Epithelial cell of prostate (primary cell): Measurements from ENCODE around the gene GHRL.

ENCODE experiments used
- DNase-seq: peaks from one replicate; pipeline ENCODE4 v3.0.0-alpha.2; 2011; ENCODE audit warnings: low read depth, low spot score
- H3K27ac ChIP-seq: fragments of 450-650 bp; 2 replicates; pipeline ENCODE4 v1.5.1; 2017; ENCODE audit warnings: mild to moderate bottlenecking

The GHRL gene, protein sequence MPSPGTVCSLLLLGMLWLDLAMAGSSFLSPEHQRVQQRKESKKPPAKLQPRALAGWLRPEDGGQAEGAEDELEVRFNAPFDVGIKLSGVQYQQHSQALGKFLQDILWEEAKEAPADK

DNA sequence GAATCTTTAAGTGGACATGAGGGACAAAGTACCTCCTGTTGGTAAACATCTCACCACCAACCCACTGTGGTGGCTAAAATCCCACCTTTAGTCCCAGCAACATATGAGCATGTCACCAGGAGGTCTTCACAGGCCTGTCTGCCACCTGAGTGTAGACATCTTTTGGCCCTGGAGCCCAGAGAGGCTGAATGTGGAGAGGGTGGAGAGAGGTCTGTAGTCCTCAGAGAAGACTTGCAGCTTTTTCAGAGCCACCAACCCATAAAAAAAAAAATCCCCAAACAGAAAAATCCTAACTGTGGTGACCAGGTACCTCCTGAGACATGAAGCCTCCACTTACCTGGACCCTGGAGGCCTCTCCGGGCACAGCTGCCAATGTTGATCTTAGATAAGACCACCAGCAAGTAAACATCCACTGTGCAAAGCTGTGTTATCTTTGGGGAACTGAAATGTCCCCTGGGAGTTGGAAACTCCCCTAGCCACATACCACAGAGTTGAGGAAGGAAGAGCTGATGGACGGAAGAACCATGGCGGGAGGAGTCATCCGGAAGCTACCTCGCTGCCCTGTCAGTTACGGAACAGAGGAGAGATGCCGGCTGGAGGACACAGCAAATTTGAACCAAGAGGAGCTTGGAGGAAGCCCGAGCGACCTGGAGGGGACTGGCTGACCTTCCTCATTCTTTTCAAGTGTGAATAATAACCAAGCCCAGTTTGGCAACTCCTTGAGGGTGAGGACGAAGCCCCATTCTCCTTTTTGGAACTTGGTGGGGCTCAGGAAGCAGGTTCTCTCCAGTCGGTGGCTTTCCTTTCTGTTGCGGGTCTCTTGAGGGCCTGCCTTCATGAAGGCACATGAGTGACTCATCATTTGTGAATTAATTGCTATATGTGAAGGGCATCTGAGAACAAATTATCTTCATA lies at the start of gene GHRL:
Gene GHRL (minus strand): TSS at position 443 of the 915 bp plus-strand sequence. CDS start 2,767 bp downstream, outside the sequence.
- no peak for DNase-seq
- H3K27ac ChIP-seq, result no peak within 1 kb of the TSS

DNA sequence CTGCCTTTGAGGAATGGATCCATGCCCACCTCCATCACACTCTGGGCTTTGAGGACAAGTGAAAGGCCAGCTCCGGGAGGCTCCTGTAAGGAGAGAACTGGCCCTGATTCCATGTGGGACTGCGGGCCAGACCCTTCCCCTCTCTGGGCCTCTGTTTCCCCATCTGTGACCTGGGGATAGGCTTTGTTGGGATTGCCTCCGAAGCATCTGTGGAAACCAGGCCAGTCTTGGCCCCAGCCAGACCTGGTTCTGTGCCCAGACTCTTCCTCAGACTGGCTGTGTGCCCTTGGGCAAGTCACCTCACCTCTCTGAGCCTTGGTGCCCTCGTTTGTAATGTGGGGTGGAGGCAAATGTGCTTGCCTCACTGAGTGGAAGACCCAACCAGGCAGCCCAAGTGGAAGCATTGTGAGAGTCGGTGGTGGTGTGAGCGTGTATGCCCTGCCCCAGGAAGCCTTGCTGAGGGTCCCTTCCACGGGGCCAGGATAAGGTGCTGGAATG lies 49.2 kb upstream of the GHRL start:
- no peak for DNase-seq
- H3K27ac ChIP-seq, result no peak overlapping the region

DNA sequence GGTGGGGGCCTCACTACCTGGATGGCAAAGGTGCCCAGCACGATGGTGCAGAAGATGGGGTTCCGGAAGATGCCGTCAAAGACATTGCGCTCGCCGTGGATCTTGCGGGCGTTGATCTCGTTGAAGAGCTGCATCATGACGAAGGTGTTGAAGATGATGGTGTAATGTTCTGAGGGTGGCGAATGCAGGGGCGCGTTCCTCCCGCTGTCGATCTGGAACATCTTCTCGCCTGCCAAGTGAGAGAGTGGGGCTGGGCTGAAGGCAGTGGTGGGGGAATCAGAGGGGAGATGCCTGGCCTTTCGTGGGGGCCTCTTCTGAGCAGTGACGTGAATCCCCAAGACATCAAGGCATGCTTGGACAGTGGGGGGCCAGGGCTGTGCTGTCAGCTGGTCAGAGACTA lies 47.7 kb upstream of the GHRL start:
- DNase-seq, result no peak
- no peak overlapping the region for H3K27ac ChIP-seq

DNA sequence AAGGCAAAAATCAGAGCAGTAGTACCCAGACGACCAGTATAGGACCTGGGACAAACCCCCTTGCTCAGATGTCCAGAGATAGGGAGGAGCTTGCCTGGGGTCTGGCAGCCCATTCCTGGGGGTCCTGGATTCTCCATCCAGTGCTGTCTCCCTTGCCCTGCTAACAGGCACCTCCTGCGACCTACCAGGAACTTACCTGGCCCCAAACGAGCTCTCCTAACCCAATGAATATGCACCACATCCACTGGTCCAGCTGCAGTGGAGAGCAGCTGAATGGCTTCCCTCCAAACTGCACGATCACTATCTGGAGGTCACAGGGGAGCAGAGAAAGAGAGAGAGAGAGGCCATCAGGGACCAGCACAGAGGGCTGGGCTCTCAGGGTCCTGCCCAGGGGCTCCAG lies 47.3 kb upstream of the GHRL start:
- no peak for DNase-seq
- no peak overlapping the region for H3K27ac ChIP-seq

DNA sequence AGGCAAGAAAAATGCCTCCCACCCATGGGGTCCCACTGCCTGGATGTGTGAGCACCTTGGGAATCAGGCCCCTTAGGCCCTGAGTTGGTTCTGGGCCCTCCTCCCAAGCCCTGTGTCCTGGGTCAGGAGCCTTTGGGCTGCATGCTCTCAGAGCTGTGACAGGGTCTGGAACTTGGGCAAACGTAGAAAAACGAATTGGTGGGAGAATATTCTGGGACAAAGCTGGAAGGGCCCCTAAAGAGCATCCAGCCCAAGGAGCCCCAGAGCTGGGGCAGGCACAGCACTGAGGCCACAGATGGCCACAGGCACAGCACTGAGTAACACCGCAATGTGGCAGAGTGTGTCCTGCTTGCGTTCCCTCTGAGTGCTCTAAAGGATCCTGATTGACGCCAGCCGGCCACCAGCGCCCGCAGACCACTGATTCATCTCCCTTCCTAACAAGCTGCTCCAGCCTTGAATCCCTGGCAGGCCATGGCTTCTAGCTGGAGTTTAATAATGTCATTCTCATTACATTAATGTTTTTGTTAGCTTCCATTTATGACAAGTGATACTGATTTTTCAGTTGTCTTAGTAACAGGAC lies 46.7 kb upstream of the GHRL start:
- no peak for DNase-seq
- H3K27ac ChIP-seq, result no peak overlapping the region

DNA sequence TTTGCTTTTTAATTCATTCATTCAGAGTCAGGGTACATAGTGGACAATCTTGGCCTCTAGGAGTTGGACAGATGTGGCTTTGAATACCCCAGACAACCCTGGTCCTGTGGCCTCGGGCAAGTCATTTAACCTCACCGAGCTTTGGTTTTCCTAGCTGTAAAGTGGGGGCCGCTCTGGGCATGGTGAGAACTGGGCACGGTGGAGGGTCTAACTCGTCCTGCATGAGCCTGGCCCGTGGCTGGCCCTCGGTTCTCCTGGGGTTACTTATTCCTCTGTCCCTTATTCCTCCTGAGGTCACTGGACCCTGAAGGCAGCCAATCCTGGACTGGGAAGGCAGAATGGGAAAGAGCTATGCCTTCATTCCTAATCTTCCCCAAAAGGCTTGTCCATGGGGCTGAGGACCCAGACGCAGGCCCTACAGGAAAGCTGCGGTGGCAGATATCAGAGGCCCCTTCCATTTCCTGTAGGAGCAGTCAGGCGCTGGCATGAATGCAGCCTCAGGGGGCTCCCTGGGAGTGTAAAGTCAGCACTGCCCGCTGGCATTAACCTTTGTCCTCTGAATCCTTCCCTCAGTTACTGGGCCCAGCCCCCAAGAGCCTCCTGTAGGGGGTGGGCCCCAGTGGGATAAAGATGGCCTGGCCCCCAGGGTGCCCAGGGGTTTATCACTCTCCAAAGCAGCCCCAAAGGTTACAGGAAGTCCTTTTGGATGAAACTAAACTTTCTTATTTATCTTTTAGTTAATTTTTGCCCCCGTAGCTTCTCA lies 46.0 kb upstream of the GHRL start:
- DNase-seq, result no peak
- no peak overlapping the region for H3K27ac ChIP-seq

DNA sequence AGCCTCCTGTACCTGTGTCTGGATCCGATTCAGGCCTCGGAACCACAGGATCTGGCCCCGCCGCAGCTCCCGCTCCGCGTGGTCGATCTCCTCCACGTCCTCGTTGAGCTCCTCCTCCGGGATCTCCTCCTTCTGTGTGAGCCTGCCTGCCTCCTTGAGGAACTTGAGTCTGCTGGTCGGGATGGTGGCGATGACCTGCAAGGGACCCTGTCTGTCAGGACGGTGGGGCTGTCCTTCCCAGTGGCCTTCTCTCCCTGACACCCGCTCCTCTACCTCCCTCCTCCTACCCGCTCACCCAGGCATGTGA lies 45.4 kb upstream of the GHRL start:
- DNase-seq, result no peak
- H3K27ac ChIP-seq, result no peak overlapping the region

DNA sequence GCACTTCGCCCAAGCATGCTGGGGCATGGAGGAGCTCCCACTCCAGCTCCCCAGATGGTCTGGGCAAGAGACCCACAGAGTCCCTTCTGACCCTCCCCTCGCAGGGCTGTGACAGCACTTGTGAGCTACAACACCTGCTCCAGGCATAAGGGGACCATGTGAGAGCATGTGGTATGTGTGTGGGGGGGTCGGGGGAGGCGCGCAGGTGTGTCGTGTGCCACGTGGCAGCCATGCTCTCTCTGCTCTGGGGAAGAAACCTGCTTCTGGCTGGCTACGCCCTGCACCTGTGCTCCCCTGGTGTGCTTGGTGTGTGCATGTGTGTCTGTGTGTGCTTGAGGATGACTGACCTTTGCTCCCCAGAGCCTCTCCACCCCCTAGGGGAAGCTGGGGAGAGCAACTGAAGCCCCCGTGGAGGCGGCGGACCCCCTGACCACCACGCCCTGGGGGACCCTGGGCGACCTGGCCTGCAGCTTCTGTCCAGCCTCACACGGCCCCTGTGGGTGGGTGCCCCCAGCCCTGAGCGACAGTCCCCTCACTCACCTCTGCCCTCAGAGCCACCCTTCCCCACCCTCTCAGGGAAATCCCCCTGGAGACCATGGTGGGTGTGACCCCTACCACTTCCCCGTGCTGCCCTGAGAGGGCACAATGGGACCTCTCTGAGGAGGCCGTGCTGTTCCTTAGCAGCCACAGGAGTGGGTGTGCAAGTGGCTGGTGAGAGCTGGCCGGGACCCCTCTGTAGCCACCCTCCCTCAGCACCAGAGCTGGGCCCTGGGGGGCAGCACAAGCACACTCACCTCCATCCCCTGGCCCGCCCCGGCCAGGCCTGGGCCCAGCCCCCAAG lies 44.8 kb upstream of the GHRL start:
- H3K27ac ChIP-seq, result no peak overlapping the region
- no peak for DNase-seq

DNA sequence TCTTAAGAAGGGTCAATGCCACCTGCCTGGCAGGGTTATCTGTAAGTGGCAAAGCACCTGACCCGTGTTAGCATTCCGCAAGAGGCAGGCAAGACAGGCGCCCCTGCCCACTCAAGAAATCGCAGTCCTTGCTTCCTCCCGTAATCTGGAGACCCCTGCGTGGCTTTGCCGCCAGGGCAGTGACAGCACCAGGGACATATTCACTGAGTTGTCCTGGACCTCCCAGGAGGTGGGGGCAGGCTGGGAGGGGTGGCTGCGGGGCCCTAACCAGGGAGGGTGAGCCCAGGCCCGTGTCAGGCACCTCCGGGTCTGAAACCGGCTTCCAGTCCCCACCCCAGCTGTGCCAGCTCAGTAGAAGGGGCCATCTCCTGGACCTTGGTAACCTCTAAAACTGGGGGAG lies 44.0 kb upstream of the GHRL start:
- no peak for DNase-seq
- no peak overlapping the region for H3K27ac ChIP-seq

DNA sequence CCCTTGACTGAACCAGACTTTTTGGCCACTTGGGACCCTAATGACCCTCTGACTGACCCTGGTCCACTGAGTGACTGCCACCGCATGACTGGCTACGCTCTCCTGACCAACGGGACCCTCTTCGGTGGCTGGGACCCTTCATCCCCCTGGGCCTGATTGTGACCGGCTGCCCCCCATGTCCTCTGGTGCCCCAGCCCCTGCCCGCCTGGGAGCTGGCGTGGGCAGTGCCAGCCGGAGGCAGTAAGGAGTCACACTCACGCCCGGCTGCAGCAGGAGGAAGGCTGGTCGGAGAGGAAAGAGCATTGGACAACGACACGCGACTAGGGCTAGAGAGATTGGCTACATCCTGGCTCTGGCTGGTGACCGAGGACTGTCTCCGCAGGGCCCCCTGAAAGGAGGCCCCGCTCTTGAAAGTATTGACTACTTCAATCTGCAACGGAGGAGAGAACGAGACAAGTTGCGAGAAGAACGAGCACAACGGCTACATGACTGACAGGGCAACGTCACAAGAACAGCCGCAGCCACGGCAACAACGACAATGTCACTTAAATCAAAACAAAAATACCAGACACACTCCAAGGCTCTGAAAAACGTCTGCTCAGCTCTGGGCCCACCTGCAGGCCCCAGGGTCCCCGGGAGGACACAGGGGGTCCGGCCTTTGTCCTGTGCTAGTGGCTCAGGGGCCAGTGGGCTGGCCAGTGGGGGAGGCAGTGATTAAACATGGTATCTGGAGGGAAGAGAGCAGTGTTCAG lies 43.3 kb upstream of the GHRL start:
- H3K27ac ChIP-seq, result no peak overlapping the region
- DNase-seq, result no peak

DNA sequence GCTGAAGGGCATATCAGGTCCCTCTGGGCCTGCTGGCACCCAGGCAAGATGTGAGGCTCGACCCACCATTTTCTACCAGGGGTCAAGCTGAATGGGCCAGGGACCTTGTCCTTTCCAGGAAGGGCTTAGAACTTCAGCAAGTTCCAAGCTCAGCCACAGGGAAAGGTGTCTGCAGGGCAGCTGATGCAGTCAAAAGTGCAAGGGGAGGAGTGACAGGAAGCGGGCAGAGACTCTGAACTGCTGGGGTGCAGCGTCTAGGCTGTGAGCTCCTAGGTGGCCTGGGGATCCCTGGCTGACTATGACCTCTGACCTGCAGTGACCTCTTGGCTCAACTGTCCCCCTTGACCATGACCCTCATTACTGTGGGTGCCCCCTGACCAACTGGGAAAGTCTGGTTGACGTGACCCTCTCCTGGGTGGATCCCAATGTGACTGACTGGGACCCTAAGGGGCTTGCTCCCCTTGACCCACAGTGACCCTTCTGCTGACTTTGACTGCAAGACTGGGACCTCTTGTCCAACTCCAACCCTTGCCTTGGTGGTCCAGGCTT lies 42.5 kb upstream of the GHRL start:
- no peak for DNase-seq
- no peak overlapping the region for H3K27ac ChIP-seq

DNA sequence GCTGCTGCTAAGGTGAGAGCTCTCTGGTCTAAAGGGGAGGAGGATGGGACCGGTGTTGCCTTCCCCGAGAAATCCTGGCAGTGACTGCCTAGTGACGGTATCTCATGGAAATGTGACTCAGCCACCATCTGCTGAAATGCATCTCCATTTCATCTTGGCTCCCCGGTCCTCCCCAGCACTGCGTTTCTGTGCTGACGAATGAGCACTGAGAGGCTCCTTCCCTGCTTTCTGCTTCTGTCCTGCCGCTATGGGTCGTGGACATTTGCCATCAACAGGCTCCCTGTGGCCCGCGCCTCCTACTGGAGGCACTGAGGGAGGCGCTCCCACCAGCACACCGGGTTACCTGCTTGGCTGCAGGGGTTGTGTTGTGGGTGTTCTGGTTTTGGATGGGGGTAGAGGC lies 41.7 kb upstream of the GHRL start:
- DNase-seq, result no peak
- H3K27ac ChIP-seq, result no peak overlapping the region

DNA sequence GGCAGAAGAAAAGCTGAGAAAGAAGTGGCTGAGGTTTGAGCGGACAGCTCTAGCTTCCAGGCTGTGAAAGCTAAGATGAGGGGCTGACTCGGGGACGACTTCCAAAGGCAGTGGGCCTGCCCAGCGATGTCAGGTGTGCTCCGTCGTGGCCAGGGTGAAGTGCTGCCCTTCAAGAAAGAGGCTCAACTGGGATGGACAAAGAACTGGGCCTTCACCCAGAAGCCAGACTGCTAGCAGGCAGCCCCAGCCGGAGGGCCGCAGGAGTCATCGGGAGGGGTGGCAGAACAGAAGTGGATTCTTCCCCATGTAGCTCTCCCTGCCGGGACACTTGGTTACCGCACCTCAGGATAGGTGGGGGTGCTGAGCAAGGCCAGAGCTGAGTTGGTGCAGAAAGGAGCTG lies 41.3 kb upstream of the GHRL start:
- H3K27ac ChIP-seq, result no peak overlapping the region
- no peak for DNase-seq

DNA sequence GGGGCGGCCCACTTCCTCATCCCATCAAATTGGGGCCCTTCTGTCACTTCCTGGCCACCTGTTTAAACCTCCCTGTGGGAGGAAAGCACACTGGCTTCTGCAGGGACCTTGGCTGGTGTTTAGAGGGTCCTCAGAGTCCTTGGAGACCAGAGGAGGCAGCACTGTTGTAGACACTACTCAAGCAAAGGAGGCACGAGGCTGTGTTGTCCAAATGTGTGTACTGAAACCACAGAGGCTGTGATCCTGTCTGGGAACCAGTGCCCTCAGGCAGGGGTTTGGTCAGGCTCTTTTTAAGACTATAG lies 40.6 kb upstream of the GHRL start:
- no peak overlapping the region for H3K27ac ChIP-seq
- no peak for DNase-seq

DNA sequence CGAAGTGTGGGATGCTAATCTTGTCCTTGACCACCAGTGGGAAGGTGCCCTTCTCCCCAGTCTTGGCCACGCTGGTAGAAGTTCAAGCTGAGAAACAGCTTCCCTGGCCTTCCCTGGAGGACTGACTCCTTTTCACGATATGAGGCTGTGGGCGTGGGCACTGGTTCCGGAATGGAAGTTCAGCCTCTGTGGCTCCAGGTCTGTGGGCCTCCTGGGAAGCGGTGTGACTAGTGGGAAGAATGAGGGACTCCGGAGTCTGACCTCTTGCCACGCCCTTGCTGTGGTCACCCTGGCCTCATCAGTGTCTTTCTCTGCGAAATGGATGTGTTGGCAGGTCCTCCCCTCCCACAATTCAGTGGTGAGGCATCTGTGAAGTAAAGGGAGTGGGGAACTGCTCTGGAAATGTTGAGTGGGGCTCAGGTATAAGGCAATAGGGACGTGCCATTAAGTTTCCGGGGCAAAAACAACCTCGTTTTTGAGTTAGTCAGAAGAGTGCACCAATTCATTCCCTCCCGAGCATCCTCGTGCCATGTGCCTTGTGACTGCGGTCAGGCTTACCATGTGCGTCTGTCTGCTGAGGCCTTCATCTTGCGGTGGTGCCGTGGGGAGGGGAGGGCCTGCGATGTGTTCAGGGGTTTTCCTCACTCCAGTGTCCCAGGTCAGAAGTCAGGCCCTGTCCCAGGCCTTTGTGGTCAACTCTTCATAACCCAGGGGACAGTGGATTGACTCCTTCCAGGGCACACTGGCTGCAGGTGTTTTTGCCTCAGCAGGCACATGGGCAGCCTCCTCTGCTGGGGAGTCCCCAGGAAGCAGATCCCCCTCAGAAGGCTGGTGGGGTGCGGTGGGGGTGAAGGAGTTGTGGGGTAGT lies 40.0 kb upstream of the GHRL start:
- H3K27ac ChIP-seq, result no peak overlapping the region
- no peak for DNase-seq

DNA sequence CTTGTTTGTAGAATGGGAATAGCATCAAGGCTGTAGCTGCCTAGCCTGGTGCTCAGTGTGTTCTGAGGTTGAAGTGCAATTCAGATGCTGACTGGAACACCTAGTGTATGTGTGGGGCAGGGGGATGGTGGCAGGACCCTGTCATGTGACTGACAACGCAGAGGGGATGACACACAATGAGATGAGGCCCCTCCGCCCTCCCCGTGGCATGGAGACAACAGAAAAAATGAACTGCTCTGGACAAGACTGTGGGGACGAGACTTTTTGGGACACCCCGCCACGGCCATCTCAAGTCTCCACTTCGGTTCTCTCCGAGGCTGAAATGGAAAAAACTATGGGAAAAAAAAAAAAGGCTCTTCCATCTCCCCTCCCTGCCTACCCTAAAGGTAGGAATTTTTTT lies 38.6 kb upstream of the GHRL start:
- no peak overlapping the region for H3K27ac ChIP-seq
- no peak for DNase-seq

DNA sequence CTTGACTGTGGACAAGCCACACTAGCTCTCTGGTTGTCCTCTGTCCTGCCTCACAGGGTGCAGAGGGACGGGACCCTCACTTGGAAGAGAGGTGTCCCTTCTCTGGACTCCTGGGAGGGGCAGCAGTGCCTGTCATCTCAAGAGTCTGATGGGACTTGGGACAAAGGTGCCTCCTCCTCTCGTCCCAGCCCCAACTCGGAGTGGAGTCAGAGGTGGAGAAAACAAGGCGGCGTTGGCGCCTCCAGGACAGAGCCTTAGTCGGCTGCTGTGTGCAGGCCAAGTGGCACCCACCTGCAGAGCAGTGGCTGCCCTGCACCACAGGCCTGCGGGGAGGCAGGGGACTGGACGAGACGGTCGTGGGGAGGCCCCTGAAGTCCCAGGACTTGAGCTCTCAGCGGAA lies 37.6 kb upstream of the GHRL start:
- no peak overlapping the region for H3K27ac ChIP-seq
- no peak for DNase-seq

DNA sequence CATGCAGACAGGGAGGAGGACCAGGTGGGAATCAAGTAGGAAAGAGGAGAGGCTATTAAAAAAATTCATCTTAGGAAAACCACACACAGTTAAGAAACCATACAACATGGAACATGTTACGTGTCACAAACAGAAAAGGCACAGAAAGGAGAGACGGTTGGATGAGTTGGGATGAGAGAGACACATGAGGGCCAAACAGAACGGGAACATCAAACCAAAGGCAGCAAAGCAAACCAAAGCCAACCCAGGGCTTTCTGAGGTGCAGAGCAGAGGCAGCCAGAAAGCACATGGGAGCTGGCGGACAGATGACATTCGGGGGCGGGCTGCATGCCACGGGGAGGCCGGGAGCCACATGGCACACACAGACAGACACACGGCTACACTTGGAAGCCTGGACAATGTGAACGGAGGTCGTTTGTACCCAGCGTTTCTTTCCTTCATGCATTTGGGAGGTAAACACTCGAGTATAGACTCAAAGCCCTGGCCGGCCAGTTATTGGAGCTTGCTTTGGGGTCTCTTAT lies 36.8 kb upstream of the GHRL start:
- DNase-seq, result no peak

More for the DNA sequence above, 36.8 kb upstream of the GHRL start:
- H3K27ac ChIP-seq, result no peak overlapping the region
